ENCODE data around the gene SH2D7.

GRCh38 chr15:78075490-78076230, 16.7 kb upstream of the SH2D7 start:
- no peak for TF ChIP-seq CHD2 (IDR thresholded peaks at IDR 0.05; ENCODE audit: low read length, partially characterized antibody)
- TF ChIP-seq, protein P1, sequence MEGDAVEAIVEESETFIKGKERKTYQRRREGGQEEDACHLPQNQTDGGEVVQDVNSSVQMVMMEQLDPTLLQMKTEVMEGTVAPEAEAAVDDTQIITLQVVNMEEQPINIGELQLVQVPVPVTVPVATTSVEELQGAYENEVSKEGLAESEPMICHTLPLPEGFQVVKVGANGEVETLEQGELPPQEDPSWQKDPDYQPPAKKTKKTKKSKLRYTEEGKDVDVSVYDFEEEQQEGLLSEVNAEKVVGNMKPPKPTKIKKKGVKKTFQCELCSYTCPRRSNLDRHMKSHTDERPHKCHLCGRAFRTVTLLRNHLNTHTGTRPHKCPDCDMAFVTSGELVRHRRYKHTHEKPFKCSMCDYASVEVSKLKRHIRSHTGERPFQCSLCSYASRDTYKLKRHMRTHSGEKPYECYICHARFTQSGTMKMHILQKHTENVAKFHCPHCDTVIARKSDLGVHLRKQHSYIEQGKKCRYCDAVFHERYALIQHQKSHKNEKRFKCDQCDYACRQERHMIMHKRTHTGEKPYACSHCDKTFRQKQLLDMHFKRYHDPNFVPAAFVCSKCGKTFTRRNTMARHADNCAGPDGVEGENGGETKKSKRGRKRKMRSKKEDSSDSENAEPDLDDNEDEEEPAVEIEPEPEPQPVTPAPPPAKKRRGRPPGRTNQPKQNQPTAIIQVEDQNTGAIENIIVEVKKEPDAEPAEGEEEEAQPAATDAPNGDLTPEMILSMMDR (IDR thresholded peaks at IDR 0.05) = no peak
- TF ChIP-seq KDM5A (IDR thresholded peaks at IDR 0.05) = no peak
- no peak for TF ChIP-seq RAD21 (conservative IDR thresholded peaks at IDR 0.05 in 1 of 2, IDR thresholded peaks at IDR 0.05 in 1 of 2)
- no peak for TF ChIP-seq KDM1A (IDR thresholded peaks at IDR 0.05; ENCODE audit: low read depth)

All from A549 (cell line).